Dedifferentiated amniotic fluid mesenchymal stem cell (primary cell): ENCODE data around the gene PYGO2.
"Not testable (repeated sequence)": the region's sequence is repeated elsewhere in the genome, so short reads cannot be mapped to it uniquely, and the experiment has no call there.

Experiments
- DNase-seq: peaks from one replicate; pipeline ENCODE4 v3.0.0-alpha.2; 2016; ENCODE audit errors: extremely low spot score

PYGO2 gene

GRCh38 chr1:154999571-155000410, 38.2 kb upstream of the PYGO2 start:
- DNase-seq = no peak

GRCh38 chr1:154998818-154999570, 37.4 kb upstream of the PYGO2 start:
- DNase-seq = peak; percentile 54

GRCh38 chr1:154998201-154998780, 36.7 kb upstream of the PYGO2 start:
- DNase-seq = no peak

- no peak for DNase-seq
Measured at GRCh38 chr1:154996966-154997701, 35.6 kb upstream of the PYGO2 start.

- peak; percentile 74 for DNase-seq
Measured at GRCh38 chr1:154995301-154995983, 33.9 kb upstream of the PYGO2 start.

- no peak for DNase-seq
Measured at GRCh38 chr1:154994591-154994990, 33.0 kb upstream of the PYGO2 start.

- DNase-seq = no peak
Measured at GRCh38 chr1:154994269-154994587, 32.6 kb upstream of the PYGO2 start.

GRCh38 chr1:154993572-154994268, 32.1 kb upstream of the PYGO2 start, which contains the start of gene LENEP:
TSS of gene LENEP (plus strand) at chr1:154993586. CDS start at chr1:154993608, 22 bp downstream.
- DNase-seq = no peak

GRCh38 chr1:154992721-154993571, 31.4 kb upstream of the PYGO2 start:
- no peak for DNase-seq

GRCh38 chr1:154990276-154990675, 28.7 kb upstream of the PYGO2 start:
- no peak for DNase-seq

- DNase-seq = no peak
Measured at GRCh38 chr1:154989195-154989860, 27.7 kb upstream of the PYGO2 start.

- no peak for DNase-seq
Measured at GRCh38 chr1:154988058-154988954, 26.7 kb upstream of the PYGO2 start.

GRCh38 chr1:154987326-154987725, 25.7 kb upstream of the PYGO2 start:
- no peak for DNase-seq

- not testable (repeated sequence) for DNase-seq
Measured at GRCh38 chr1:154986736-154987135, 25.2 kb upstream of the PYGO2 start.

- DNase-seq = no peak
Measured at GRCh38 chr1:154983776-154984466, 22.3 kb upstream of the PYGO2 start.

GRCh38 chr1:154982897-154983648, 21.5 kb upstream of the PYGO2 start, which contains the start of gene FLAD1:
TSS of gene FLAD1 (plus strand) at chr1:154983344. CDS start at chr1:154983695, 351 bp downstream.
- peak; percentile 100 for DNase-seq

- no peak for DNase-seq
Measured at GRCh38 chr1:154982341-154982740, 20.8 kb upstream of the PYGO2 start.
